ENCODE results near the gene INTS12. TPM values are rescaled to one million over a fixed set of nuclear protein-coding genes. Genes with fewer than 3 reads are reported as not detected.
"Not testable (repeated sequence)": the region's sequence is repeated elsewhere in the genome, so short reads cannot be mapped to it uniquely, and the experiment has no call there.

The INTS12 gene
- total and polyA plus RNA-seq, 12 donors, result 4.3 to 30.8 (median 16.5) TPM

GRCh38 chr4:105751718-105752299 is 43.3 kb upstream of the INTS12 start:
- 44 to 67% (median 46%) methylated on average over 2 of the region's 2 CpGs for WGBS, 4 donors
- Histone ChIP-seq H3K9me3 (replicated peaks in 1 of 3) (no peaks in the 10 kb centered on the region), H3K36me3 (replicated peaks in 1 of 2) (no peaks in the 10 kb centered on the region), H3K4me1 (replicated peaks in 1 of 2) (no peaks in the 10 kb centered on the region), H3K27ac (no peak overlapping the region), H3K4me3 (no peak overlapping the region), H3K27me3 (no peaks in the 10 kb centered on the region)
- no peak for TF ChIP-seq CTCF (IDR thresholded peaks at IDR 0.05)
- no peak for TF ChIP-seq POLR2A (IDR thresholded peaks at IDR 0.05)
- intact Hi-C loops (cut with DNase I), result no loop called here
- DNase-seq, result no peak

- no peak for TF ChIP-seq POLR2A (IDR thresholded peaks at IDR 0.05)
- TF ChIP-seq CTCF (IDR thresholded peaks at IDR 0.05), result no peak
- Histone ChIP-seq H3K27me3 (no peaks in the 10 kb centered on the region), H3K36me3 (replicated peaks in 1 of 2) (no peaks in the 10 kb centered on the region), H3K9me3 (replicated peaks in 1 of 3) (no peaks in the 10 kb centered on the region), H3K4me1 (replicated peaks in 1 of 2) (no peaks in the 10 kb centered on the region), H3K4me3 (no peak overlapping the region), H3K27ac (no peak overlapping the region)
- no peak for DNase-seq
- intact Hi-C loops (cut with DNase I), result no loop called here
- WGBS, 4 donors, result 93 to 98% (median 96%) methylated on average over 3 of the region's 3 CpGs
Observed at GRCh38 chr4:105748222-105748621, 39.7 kb upstream of the INTS12 start.

GRCh38 chr4:105741548-105741947 is 33.1 kb upstream of the INTS12 start:
- no peak for DNase-seq
- Histone ChIP-seq H3K4me1 (replicated peaks in 1 of 2) (no peaks in the 10 kb centered on the region), H3K4me3 (no peak overlapping the region), H3K9me3 (replicated peaks in 1 of 3) (no peaks in the 10 kb centered on the region), H3K27ac (no peak overlapping the region), H3K36me3 (replicated peaks in 1 of 2) (no peaks in the 10 kb centered on the region), H3K27me3 (no peaks in the 10 kb centered on the region)
- 62 to 71% (median 63%) methylated on average over 2 of the region's 2 CpGs for WGBS, 4 donors
- intact Hi-C loops (cut with DNase I), result no loop called here
- TF ChIP-seq CTCF (IDR thresholded peaks at IDR 0.05), result no peak

- H3K4me3 ChIP-seq; H3K36me3 ChIP-seq (replicated peaks in 1 of 2); H3K27ac ChIP-seq; intact Hi-C loops (cut with DNase I); DNase-seq; H3K9me3 ChIP-seq (replicated peaks in 1 of 3); H3K27me3 ChIP-seq; H3K4me1 ChIP-seq (replicated peaks in 1 of 2): not testable (repeated sequence)
- WGBS, 4 donors, result 93 to 100% (median 98%) methylated on average over 9 to 10 of the region's 10 CpGs
Observed at GRCh38 chr4:105735217-105735616, 26.7 kb upstream of the INTS12 start.

- H3K9me3 ChIP-seq (replicated peaks in 1 of 3); DNase-seq; intact Hi-C loops (cut with DNase I); H3K36me3 ChIP-seq (replicated peaks in 1 of 2); H3K27me3 ChIP-seq; H3K4me1 ChIP-seq (replicated peaks in 1 of 2); H3K4me3 ChIP-seq; H3K27ac ChIP-seq: not testable (repeated sequence)
- 97 to 99% (median 98%) methylated on average over 4 of the region's 4 CpGs for WGBS, 4 donors
Observed at GRCh38 chr4:105729895-105730294, 21.4 kb upstream of the INTS12 start.

Data from adrenal gland (tissue), 12 donors.